Stimulated activated naive CD4-positive, alpha-beta T cell (primary cell): ENCODE results near the gene CCK.
"Not testable (repeated sequence)": the region's sequence is repeated elsewhere in the genome, so short reads cannot be mapped to it uniquely, and the experiment has no call there.

Source experiments
- DNase-seq, 6 experiments: peaks; one replicate each; lab custom pipeline; 2025; lab: John Stamatoyannopoulos, UW

Gene CCK, protein sequence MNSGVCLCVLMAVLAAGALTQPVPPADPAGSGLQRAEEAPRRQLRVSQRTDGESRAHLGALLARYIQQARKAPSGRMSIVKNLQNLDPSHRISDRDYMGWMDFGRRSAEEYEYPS

GRCh38 chr3:42266085-42266484, at the start of gene CCK:
Gene CCK (minus strand): TSS chr3:42266185. CDS start chr3:42263630, 2,555 bp downstream.
- no peak for DNase-seq

DNA sequence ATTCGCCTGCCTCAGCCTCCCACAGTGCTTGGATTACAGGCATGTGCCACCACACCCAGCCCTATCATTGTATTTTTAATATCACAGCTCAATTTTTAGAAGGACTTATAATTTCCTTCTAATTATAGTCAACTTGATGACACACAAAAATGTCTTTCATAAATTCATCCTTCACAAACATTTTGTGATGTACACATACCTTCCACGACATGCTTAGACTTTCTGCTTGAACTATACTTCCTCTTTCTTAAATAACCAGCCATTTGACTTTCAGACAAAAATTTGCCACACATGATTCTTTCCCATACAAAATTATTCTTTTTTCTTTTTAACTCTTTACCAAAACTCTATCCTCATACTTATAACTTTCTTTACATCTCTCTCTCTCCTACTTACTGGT, 48.4 kb upstream of the CCK start:
- no peak for DNase-seq

GRCh38 chr3:42308651-42309050, 42.7 kb upstream of the CCK start:
- DNase-seq, result no peak

GRCh38 chr3:42306499-42306898, 40.5 kb upstream of the CCK start:
- no peak for DNase-seq

DNA sequence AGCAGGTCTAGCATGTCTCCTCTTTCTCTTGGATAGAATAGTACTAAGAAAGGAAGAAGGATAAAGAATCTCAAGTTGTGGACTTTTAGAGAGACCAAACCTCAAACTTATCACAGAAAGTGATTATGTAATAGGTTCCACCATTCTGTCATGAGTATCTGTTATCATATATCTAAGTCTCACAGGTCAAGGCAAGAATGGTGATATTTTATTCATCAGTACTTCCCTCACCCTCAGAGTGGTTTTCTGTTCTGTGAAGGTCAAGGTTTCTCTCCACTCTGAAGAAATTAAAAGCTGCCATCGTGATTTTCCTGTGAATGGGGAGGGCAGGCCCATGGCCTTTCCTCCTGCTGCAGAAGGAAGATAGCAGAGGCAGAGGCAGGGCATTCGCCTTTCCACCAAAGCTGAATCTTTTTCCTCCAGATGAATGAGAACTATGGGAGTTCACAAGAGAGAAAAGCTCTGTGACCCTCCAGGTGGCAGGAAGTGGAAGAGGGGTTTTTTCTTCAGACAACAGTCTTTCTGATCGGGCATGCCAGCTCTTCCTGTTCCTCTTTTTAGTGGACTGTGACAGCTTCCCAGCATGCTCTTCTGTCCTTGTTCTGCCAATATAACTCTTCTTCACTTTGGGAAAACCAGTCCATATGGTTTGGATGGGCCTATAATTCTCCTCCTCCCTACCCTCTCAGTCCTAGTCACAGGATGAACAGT, 37.1 kb upstream of the CCK start:
- no peak for DNase-seq

DNA sequence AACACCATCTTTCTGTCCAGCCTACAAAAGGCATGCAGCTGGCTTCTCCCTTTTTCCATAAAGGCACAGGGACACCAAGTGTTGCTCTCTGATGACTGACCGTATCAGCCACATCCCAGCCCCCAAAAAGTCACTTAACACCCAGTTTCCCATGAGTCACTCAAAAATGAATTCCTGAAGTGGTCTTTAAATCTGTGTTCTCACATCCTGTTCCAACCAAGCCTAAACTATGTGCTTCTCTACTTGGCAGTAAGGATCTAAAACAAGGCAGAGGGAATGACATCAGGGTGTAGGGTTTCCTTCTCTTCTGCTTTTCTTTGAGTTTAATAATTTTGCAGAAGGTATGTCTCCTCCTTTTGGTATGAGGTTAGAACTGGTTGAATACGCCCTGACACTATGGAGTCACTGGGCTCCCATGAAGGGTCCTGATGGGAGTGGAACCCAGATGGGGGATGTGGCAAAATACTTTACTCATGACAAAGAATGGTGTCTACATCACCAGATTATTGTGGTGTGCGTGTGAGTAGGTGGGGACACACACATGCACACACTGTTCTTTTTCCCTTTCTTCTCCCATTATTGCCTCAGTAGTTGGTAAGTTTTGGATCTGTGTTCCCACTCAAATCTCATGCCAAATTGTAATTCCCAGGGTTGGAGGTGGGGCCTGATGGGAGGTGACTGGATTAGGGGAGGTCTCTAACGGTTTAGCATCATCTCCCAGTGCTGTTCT, 35.6 kb upstream of the CCK start:
- no peak for DNase-seq

DNA sequence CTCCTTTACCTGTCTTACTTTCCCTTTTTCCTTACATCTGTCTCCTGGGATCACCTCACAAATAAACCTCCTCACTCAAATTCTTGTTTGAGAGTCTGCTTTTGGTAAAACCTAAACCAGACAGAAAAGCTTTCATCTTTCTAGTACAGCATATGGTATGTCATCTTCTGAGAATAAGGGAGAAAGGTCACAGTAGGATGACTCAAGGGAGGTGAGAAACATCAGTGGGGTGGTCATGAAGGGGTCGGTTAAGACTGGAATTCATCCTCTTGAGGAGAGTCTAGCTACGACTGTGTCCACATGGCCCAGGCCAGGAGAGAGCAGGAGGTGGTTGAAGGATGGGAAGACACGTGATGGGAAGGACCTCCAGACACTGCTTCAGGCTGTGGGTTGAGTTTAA, 34.8 kb upstream of the CCK start:
- DNase-seq, result no peak

DNA sequence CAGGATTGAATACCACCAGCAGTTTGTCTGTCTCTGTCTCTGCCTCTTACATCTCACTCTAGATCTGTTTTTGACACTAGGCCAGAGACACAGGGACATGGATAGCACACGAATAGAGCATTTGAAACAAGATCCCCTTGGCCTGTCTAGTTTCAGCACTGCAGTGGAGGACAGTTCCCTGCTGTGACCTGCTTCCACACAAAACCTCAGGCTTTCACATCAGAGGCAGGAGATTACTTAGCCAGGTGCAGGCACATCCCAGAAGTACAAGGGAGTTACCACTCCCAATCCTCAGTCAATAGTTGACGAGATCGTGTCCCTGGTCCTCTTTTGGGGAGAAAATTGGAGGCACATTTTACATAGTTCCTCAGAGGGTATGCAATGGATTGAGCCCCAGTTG, 34.0 kb upstream of the CCK start:
- peak in 1 of 6 experiments; percentile 27 for DNase-seq

DNA sequence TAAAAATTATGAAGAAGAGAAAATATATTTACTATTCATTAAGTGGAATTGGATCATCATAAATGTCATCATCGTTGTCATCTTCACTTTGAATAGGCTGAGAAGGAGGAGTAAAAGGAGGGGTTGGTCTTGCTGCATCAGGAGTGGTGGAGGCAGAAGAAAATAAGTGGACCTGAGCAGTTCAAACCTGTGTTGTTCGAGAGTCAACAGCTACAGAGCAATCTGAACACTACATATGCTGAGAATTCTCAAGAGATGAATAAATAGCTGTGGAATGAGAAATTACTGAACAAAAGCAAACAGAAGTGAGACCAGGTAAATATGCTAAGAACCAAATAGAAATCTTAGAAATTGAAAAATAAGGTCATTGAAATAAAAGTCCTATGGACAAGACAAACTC, 32.3 kb upstream of the CCK start:
- no peak for DNase-seq

DNA sequence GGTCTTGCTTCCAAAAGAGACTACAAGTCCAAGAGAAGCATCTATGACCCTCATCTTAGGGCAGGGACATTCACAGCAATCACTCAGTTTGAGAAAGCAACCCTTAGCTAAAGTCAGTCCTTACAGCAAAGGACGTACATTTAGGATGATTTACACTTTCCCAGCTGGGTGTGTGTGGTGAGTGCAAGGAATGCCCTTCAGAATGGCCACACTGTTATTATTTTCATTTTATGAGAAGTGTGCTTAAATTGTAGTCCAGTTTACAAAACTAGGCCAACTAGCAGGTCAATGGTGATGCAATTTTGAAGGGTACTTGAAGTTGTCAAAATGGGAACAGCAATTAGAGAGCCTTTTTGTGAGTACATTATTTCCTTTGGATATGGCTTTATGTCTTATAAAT, 26.0 kb upstream of the CCK start:
- DNase-seq, result no peak

GRCh38 chr3:42290966-42291714, 25.2 kb upstream of the CCK start:
- DNase-seq, result no peak

GRCh38 chr3:42289026-42289425, 23.0 kb upstream of the CCK start:
- DNase-seq, result no peak

GRCh38 chr3:42288385-42288784, 22.4 kb upstream of the CCK start:
- DNase-seq, result no peak

DNA sequence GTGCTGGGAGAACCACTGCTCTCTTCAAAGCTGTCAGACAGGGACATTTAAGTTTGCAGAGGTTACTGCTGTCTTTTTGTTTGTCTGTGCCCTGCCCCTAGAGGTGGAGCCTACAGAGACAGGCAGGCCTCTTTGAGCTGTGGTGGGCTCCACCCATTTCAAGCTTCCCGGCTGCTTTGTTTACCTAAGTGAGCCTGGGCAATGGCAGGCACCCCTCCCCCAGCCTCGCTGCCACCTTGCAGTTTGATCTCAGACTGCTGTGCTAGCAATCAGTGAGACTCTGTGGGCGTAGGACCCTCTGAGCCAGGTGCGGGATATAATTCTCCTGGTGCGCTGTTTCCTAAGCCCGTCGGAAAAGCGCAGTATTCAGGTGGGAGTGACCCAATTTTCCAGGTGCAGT, 21.4 kb upstream of the CCK start:
- DNase-seq, result not testable (repeated sequence)

- DNase-seq, result no peak
Observed at GRCh38 chr3:42277676-42278075, 11.7 kb upstream of the CCK start.

DNA sequence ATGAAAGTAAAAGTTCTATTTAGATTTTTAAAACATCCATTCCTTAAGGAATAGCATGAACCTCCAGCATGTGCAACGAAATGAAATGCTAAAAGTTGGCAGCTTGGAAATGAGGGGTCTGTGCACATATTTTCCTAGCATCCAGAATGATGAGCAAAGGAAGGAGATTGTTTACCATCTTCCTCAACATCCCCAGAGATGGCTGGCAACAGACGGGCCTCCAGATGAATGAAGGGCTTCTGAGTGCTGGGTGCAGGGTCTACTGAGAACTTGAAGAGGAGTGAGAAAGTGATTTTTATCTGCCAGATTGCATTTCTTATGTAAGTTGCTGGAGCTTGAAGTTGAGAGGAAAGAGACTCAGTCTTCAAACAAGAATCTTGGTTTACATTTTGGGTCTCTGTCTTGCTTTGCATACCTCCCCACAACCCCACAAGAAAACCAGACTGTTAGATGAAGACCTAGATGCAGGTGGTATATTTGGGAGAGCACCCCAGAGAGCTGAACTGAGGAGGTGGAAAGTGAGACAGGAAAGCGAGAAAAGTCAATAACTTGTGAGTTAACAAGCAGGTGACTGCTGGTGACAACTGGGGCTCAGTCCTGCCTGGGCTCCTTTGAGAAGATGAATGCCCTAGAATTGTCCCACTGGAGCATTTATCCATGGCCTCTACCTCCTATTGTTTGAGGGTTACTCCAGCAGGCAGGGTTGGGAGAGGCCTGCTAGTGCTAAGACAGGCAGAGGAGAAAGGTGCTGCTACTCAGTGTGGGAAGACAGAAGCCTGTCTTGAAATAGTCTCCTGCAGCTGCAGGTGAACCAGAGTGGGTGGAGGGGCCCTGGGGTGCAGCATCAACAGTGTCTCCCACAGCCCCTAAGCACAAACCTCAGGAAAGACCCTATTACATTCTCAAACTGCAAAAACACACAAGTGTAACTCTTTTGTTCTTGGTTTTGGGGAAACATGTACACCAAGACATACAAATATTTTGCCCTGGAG, 10.5 kb upstream of the CCK start:
- no peak for DNase-seq

GRCh38 chr3:42275217-42275616, 9.2 kb upstream of the CCK start:
- no peak for DNase-seq

GRCh38 chr3:42274266-42274665, 8.3 kb upstream of the CCK start:
- no peak for DNase-seq

DNA sequence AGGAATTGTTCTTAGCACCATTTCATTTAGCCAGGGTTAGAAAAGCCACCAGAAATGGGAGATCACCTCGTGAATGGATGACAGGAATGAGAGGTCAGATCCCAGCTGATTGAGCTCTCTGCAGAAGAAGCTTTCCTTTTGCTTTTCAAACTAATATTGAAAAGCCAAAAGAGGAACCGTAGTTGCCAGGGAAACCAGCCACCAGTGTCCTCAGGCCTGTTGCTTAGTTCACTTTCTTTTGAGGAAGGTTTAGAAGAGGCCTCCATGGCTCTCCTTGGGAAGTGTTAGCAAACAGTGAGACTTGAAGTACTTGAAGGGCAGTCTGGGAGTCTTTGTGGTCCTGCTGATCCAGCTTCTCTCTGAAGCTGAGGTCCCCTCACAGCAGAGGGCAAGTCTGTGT, 7.4 kb upstream of the CCK start:
- DNase-seq, result no peak

DNA sequence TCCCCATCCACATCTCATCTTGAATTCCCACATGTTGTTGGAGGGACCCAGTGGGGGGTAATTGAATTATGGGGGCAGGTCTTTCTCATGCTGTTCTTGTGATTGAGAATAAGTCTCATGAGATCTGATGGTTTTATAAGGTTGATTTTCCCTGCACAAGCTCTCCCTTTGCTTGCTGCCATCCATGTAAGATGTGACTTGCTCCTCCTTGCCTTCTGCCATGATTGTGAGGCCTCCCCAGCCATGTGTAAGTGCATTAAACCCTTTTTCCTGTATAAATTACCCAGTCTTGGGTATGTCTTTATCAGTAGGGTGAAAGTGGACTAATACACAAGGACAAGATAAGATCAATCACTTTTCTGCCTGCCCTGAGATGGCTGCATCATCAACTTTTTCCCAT, 5.8 kb upstream of the CCK start:
- no peak for DNase-seq

DNA sequence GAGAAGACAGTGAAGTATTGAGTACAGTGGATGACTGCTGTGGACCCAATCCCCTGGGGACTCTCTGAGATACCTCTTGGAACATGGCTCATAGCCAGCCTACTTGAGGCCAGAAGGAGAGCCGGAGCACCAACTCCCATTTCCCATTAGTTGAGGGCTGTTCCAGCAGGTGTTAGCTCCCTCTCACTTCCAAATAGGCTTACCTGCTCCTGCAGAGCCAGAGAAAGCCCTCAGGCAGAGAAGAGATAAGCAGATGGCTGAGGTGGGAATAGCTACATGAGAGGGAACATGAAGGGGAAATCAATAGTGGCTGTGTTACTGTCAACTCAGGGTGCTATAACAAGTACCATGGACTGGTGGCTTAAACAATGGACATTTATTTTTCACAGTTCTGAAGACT, 4.6 kb upstream of the CCK start:
- DNase-seq, result no peak

DNA sequence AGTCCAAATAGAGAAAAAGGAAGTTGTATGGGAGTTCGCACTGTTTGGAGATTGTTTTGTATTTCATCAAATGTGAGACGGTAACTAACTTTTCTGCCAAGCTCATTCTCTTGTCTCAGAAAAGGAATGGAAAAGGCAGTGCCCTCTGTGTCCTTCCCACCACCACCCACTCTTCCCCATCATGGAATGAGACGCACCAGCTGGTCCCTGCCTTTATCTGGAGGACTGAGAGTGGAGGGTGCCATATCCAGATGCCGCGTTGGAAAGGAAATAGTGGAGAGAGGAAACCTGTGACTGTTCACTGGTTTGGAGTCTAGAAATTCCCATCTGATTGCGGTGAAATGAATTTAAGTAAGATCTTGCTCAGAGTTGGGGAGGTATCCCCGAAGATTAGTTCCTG, 3.7 kb upstream of the CCK start:
- no peak for DNase-seq
